Limb (tissue), 2 donors: ENCODE measurements around the gene IL23A.
"Not testable (repeated sequence)": the region's sequence is repeated elsewhere in the genome, so short reads cannot be mapped to it uniquely, and the experiment has no call there.

ENCODE experiments used
- DNase-seq, 2 donors: peaks; one replicate each; pipeline ENCODE4 v3.0.0-alpha.2; 2016; ENCODE audit errors: extremely low spot score in 2 of 2

The IL23A gene

GRCh38 chr12:56326126-56326525 lies 12.6 kb upstream of the IL23A start:
- DNase-seq: no peak

DNA sequence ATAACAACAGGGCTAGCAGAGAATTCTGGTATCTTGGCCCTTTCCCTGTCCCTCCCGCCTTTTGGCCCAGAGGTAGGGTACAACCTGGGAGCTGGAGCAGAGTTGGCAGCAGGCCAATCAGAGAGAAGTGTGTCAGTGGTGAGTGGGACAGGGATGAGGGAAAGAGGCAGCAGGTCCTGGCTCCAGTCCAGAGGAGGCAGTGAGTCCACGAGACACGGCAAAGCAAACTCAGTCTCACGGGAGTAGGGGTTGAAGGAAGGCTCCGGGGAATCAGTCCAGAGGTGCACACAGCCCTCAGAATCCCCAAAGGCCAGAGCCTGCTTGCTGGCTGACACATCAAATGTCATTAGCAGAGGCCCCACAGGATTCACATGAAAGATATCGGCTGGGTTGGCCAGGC lies 12.2 kb upstream of the IL23A start:
- DNase-seq: no peak

DNA sequence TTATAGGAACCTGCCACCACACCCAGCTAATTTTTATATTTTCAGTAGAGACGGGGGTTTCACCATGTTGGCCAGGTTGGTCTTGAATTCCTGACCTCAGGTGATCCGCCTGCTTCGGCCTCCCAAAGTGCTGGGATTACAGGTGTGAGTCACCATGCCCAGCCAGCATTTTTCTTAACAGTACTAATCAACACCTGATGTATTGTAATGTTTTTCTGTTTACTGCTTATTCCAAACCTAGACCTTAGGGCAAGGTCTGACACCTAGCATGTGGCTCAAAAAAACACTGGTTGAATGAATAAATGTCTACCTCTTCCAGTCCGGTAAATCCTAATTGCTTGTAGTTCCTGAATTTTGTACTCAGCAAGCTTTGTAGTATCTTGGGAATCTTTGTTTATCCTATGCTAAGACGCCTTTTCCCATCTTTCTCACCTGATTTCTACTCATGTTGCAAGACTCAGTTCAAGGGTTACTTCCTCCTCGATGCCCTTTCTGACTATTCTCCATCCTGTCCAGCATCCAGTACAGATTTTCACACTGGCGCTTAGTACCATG lies 7.7 kb upstream of the IL23A start:
- no peak for DNase-seq

- DNase-seq: no peak
Observed at GRCh38 chr12:56332512-56333196, 6.0 kb upstream of the IL23A start.

DNA sequence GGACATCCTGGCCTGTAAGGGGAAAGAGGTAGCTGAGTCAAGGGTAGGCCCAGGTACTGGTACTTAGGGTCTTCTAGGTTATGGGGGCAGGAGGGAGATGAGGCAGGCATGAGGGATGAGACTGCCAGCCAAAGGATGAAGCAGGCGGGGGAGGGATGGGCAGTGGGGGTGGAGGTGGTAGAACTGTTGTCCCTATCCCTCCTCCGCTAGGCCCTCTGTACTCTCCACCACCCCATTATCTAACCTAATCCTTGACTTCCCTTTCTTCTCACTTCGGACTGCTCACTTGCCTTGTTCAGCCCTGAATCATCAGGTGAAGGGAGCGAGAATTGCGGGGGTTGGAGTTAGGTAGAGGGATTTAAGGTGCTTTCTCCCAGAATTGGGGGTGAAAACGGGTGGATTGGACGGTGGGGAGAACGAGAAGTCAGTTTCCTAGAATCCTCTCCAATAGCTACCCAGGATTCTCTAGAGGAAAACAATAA lies 5.4 kb upstream of the IL23A start:
- DNase-seq: no peak

- DNase-seq: peak; percentile 95 to 96
Observed at GRCh38 chr12:56333679-56334489, 4.8 kb upstream of the IL23A start, which contains the start of gene PAN2. TSS of gene PAN2 (minus strand) at chr12:56334000. CDS start at chr12:56333094, 906 bp downstream.

GRCh38 chr12:56334490-56334793 lies 4.2 kb upstream of the IL23A start:
- DNase-seq: no peak

DNA sequence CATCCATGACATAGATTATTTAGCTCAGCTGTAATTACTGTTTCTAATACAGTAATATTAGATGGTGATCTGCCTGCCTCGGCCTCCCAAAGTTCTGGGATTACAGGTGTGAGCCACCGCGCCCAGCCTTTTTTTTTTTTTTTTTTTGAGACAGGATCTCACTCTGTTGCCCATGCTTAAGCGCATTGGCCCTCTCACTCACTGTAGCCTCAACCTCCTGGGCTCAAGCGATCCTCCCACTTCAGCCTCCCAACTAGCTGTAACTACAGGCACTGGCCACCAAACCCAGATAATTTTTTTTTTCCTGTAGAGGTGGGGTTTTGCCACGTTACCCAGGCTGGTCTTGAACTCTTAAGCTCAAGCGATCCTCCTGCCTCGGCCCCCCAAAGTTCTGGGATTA lies 3.2 kb upstream of the IL23A start:
- not testable (repeated sequence) for DNase-seq

GRCh38 chr12:56336361-56337167 lies 2.1 kb upstream of the IL23A start:
- DNase-seq: no peak

DNA sequence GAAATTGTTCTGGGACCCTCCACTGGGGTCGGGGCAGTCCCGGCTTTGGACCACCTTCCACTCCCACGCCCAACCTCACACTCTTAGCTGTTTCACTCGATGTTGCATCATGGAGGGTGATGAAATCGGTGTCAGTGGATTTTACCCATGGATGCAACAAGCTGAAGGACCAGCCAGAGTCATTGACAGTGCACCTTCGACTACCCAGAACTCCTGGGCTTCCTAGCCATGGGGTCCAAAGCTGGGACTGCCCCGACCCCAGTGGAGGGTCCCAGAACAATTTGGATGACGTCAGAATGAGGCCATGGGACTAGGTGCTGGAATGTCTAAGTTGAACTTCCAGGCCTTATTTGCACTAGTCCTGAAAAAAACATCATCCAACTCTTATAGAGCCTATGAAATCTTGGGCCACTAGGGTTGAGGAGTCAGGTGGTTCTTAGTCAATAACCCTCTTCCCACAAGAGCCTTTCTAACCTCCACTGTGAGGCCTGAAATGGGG lies 882 bp upstream of the IL23A start:
- no peak for DNase-seq

GRCh38 chr12:56339158-56339422 lies 406 bp downstream of the IL23A start:
- no peak for DNase-seq

- no peak for DNase-seq
Observed at GRCh38 chr12:56341616-56342015, 2.9 kb downstream of the IL23A start.

DNA sequence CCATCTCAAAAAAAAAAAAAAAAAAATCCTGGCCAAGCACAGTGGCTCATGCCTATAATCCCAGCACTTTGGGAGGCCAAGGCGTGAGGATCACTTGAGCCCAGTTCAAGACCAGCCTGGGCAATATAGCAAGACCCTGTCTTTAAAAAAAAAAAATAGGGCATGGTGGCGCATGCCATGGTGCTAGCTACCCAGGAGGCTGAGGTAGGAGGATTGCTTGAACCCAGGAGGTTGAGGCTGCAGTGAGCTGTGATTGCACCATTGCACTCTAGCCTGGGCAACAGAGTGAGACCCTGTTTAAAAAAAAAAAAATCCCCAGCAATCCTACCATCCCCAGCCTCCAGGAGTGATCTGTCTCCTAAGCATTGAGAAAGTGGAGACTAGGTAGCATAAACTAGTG lies 3.6 kb downstream of the IL23A start:
- DNase-seq: not testable (repeated sequence)

GRCh38 chr12:56346675-56347074 lies 8.0 kb downstream of the IL23A start:
- DNase-seq: no peak

- DNase-seq: not testable (repeated sequence)
Observed at GRCh38 chr12:56347255-56347654, 8.6 kb downstream of the IL23A start.

GRCh38 chr12:56348776-56349175 lies 10.1 kb downstream of the IL23A start:
- DNase-seq: no peak

DNA sequence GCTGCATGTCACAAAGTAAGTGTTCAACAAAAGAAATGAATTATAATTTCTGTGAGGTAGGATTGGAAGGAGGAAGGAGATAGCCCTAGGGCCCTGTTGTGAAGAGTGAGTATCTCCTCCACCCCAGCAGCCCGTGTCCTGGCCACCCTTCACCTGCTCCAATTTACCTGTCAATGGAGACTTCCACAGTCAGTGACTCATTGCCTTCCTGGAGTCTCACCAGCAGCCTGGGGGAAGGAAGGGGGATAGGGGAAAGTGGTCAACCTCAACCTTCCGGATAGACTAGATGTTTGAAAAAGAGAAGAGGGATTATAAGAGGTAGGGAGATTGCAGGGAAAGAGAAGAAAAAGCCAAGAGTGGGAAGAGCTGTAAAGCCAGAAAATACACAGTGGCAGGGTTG lies 12.0 kb downstream of the IL23A start:
- no peak for DNase-seq

DNA sequence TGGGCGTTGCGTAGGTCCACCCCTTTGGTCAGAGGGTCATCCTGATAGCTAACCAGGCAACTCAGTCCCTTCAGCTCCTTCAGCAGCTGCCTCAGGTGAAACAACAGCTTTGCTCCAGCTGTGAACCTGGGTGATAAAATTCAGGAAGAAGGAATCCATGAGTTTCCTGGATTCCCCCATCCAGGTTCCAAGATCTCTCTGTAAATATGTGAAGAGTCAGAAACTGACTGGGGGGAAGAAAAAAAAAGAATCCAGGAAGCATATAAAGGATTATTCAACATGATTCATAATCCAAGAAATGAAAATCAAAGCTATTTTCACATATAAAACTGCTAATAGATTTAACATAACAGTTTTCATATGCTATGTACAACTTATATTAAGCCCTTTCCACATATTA lies 12.6 kb downstream of the IL23A start:
- DNase-seq: no peak

DNA sequence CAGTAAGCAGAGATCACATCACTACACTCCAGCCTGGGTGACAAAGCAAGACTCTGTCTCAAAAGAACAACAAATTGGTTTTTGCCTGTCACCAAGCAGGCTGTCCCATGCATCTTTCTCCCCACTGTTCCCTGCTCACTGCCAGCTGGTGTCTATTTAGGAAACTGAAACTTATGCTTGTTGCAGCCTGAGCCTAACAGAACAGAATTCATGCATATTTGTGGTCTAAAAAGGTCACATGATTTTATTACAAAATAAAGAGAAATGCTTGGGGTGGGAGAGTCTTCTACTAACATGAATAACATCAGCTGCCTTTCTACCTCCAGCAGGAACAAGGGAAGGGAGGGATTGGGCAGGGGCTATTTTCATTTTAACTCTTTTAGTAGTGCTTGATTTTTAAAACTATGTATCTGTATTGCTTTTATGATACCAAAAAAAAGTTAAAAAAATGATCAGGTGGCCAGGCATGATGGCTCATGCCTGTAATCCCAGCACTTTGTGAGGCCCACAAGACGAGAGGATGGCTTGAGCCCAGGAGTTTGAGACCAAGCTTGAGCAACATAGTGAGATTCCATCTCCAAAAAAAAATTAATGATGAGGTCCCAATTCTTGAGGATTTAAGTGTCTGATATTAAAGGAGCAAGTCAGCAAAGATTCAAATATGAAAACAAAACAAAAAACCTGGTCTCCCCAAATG lies 20.3 kb downstream of the IL23A start:
- peak in 1 of 2 donors; percentile 17 for DNase-seq

- DNase-seq: peak; percentile 99
Observed at GRCh38 chr12:56359851-56360767, 21.4 kb downstream of the IL23A start, which contains the start of gene STAT2. TSS of gene STAT2 (minus strand) at chr12:56360107. CDS start at chr12:56356571, 3,536 bp downstream.
